Activated naive CD8-positive, alpha-beta T cell (primary cell): ENCODE measurements around the gene PPP1R3E.

Source experiments
- H3K27ac Mint-ChIP-seq: one replicate; pipeline ENCODE4 v1.8.0; 2021; ENCODE audit warnings: mixed read lengths
- H3K27me3 Mint-ChIP-seq: one replicate; pipeline ENCODE4 v1.8.0; 2021; ENCODE audit warnings: mixed read lengths
- H3K36me3 Mint-ChIP-seq: one replicate; pipeline ENCODE4 v1.8.0; 2021; ENCODE audit warnings: mixed read lengths
- H3K4me1 Mint-ChIP-seq: one replicate; pipeline ENCODE4 v1.8.0; 2021; ENCODE audit warnings: low read depth, mixed read lengths
- H3K4me3 Mint-ChIP-seq: one replicate; pipeline ENCODE4 v1.8.0; 2021; ENCODE audit warnings: mild to moderate bottlenecking, mixed read lengths
- H3K9me3 Mint-ChIP-seq: one replicate; pipeline ENCODE4 v1.8.0; 2021; ENCODE audit warnings: low read depth, mixed read lengths

PPP1R3E gene

DNA sequence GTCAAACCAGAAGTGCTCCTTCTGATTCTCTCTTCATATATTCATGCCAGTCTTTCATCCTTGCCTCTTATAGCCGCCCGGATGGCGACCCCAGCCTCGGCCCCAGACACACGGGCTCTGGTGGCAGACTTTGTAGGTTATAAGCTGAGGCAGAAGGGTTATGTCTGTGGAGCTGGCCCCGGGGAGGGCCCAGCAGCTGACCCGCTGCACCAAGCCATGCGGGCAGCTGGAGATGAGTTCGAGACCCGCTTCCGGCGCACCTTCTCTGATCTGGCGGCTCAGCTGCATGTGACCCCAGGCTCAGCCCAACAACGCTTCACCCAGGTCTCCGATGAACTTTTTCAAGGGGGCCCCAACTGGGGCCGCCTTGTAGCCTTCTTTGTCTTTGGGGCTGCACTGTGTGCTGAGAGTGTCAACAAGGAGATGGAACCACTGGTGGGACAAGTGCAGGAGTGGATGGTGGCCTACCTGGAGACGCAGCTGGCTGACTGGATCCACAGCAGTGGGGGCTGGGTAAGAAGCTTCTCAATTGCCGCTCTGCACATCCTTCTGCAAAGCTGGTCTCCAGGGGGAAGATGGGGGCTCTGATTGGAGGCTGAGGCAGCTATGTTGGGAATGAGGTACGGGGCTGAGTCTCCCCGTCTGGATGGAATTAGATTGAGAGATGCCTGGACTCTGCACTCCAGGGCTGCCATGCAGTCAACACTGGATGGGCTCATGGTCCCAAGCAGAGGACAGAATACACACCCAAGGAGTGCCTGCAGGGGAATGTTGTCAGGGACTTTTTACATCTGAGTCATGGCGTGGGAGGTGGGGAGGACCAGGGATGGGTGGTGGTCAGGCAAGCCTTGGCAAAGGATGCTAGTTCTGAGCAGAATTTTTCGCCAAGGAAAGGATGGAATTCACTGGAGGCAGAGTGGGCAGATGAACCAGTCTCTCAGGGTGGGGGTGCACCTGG is 5.3 kb upstream of the PPP1R3E start:
- H3K27me3 Mint-ChIP-seq: peaks cover 13% of the 10 kb centered on the region
- no peaks in the 10 kb centered on the region for H3K36me3 Mint-ChIP-seq
- H3K27ac Mint-ChIP-seq: no peak overlapping the region
- no peak overlapping the region for H3K4me3 Mint-ChIP-seq
- no peaks in the 10 kb centered on the region for H3K9me3 Mint-ChIP-seq
- peaks cover 2% of the 10 kb centered on the region for H3K4me1 Mint-ChIP-seq

DNA sequence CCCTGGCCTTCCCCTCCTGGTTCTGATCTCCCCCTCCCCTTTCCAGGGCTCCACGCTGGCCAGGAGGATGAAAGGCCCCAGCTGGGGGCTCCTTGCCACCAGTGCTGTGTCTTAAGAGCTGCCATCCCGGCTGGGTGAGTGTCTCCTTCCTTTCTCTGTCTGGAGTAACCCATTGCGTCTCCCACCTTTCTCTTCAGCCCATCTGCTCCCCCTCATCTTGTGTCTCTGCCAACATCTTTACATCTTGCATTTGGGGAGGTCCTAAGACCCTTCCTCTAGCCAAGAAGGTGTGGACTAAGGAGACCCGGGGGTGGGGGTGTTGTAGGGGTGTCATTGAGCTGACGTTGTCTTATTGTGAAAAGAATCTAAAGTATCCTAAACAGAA is 4.5 kb upstream of the PPP1R3E start:
- Mint-ChIP-seq H3K27ac (no peak overlapping the region), H3K27me3 (peaks cover 13% of the 10 kb centered on the region), H3K4me3 (no peak overlapping the region), H3K4me1 (peaks cover 6% of the 10 kb centered on the region), H3K9me3 (no peaks in the 10 kb centered on the region), H3K36me3 (no peaks in the 10 kb centered on the region)

DNA sequence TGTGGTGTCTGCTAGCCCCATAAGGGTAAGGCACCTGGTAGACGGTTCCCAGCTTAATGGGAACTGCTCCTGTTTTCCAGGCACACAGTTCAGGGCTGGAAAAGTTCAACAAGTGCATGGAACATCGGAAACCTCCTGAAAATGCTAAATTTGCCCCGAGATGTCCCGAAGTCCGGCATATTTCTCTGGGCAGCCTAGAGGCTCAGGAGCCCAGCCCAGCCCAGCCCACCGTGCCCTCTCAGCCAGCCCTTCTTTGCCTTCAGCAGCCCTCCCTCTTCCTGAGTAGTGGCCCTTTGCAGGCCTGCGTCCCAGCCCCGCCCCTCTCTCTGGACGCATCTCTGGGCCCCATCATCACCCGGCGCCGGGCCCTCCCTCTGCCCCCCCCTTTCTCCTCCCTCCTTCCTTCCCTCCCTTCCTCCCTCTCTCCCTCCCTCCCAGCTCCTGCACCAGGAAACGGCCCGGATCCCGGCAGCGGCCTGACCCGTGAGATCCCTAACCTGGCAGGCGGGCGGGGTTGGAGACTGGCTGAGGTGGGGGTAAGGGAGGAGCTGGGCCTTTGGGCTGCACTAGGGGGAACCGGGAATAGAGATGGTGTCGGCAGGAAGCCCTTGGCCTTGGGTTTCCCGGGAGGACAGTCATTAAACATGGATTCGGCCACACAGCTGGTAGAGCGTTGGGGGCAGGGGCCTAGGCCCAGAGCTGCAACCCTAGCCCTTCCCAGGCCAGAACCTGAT is 3.9 kb upstream of the PPP1R3E start, which contains the start of gene BCL2L2:
TSS of gene BCL2L2 (plus strand) at position 422 of the 734 bp plus-strand sequence. CDS start 935 bp downstream, outside the sequence.
- Mint-ChIP-seq H3K36me3 (no peaks in the 10 kb centered on the region), H3K27me3 (peaks cover 13% of the 10 kb centered on the region), H3K4me3 (no peak within 1 kb of the TSS), H3K27ac (no peak within 1 kb of the TSS), H3K4me1 (peaks cover 6% of the 10 kb centered on the region), H3K9me3 (no peaks in the 10 kb centered on the region)

DNA sequence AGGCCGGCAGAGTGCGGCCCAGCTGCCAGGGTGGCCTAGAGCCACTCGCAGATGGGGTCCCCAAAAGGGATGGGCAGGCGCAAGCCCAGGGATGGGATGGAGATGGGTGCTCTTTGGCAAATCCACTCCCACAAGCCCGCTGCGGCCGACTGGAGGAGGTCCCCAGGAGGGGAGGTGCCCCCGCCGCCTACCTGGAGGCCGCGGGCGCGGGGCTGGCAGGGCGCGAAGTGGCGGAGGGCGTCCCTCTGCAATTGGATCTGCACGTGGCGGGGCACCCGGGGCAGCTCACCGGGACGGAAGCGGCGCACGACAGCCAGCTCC is 730 bp downstream of the PPP1R3E start:
- Mint-ChIP-seq H3K27ac (peak overlapping the region; percentile 89), H3K27me3 (peaks cover 4% of the 10 kb centered on the region), H3K4me3 (peak overlapping the region; percentile 87), H3K9me3 (no peaks in the 10 kb centered on the region), H3K36me3 (no peaks in the 10 kb centered on the region), H3K4me1 (peaks cover 23% of the 10 kb centered on the region)

DNA sequence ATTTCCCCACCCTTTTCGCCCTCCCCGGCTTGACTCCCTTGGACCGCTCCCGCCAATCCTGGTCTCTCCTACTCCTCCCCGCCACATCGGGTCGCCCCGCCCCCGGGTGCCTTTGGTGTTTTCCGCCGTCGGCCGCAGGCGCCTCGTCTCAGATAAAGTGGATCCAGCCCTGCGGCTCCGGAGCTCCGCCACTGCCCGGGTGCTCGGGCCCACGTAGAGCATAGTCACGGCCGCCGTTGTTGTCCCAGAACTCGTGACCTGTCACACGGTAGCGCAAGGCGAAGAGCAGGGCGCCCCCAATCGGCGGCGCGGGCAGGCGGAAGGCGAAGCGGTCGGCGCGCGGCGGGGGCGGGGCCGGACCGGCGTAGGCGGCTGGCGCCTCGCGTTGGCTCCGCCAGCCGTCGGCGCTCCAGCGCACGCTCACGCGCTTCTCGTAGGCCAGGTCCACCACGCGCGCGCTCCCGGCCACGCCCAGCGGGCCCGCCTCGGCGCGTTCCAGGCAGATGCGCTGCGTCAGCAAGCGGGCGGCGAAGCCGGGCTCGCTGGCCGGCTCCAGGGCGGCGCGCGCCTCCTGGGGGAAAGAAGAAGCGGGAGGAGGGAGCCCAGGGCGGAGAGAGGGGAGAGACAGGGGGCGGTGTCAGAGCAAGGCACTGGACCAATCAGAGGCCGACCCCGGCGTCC is 1.2 kb downstream of the PPP1R3E start:
- Mint-ChIP-seq H3K4me1 (peaks cover 23% of the 10 kb centered on the region), H3K36me3 (no peaks in the 10 kb centered on the region), H3K9me3 (no peaks in the 10 kb centered on the region), H3K27ac (peak overlapping the region; percentile 94), H3K4me3 (peak overlapping the region; percentile 88), H3K27me3 (peaks cover 4% of the 10 kb centered on the region)

DNA sequence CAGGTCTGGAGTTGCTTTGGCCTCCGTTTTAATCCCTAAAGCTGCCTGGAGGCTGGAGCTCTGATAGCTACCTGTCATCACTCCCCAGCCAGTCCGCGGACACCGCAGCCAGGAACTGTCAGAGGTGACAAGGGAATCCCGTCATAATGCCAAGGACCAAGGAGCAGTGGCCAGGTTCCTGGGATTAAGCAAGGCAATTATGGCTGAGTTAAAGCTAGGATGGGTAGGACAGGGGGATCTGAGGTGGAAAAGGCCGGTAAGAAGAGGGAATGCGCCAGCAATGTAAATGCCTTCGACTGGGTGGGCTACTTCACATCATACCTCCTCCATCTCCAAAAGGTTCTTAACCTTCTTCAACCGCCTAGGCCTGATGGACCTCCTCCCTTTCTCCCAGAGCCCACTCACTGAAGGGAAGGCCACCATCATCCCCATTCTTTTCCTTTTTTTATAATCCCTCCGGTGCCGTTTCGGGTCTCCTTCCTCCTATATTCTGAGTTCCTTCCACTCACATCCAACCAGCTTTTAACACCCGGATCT is 1.9 kb downstream of the PPP1R3E start:
- Mint-ChIP-seq H3K27ac (peak overlapping the region; percentile 82), H3K4me1 (peaks cover 23% of the 10 kb centered on the region), H3K27me3 (no peaks in the 10 kb centered on the region), H3K9me3 (no peaks in the 10 kb centered on the region), H3K4me3 (peak overlapping the region; percentile 88), H3K36me3 (no peaks in the 10 kb centered on the region)

DNA sequence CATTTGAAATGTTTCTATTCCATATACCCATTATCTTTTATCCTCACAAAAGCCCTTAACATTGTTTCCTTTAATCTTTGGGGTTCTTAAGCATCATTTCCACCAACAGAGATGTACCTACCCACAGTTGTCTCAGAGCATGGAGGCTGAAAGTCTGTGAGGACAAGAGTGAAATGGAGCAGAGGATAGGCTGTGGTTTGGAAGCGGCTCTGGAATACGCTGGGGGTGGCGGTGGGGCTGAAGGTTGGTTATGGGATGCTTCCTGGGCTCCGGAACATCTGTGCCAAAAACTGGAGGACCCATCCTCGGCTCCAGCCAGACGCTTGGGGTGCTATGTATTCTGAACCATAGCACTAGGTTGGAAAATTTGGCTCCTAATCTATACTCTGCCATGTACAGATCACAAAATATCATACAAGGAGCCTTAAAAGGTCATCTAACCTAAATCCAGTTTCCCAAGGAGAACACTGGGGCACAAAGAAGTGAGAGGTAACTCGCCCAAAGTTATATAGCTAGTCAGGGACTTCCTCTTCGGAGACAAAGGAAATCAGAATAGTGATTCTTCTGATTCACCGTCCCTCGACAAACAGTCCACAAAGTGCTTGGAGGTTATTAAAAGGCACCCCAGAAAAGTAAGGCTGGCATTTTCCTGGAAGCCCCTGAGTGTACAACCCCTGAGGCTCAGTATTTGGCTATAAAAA is 2.5 kb downstream of the PPP1R3E start:
- H3K27ac Mint-ChIP-seq: peak overlapping the region; percentile 82
- peak overlapping the region; percentile 88 for H3K4me3 Mint-ChIP-seq
- no peaks in the 10 kb centered on the region for H3K27me3 Mint-ChIP-seq
- H3K36me3 Mint-ChIP-seq: no peaks in the 10 kb centered on the region
- no peaks in the 10 kb centered on the region for H3K9me3 Mint-ChIP-seq
- H3K4me1 Mint-ChIP-seq: peaks cover 27% of the 10 kb centered on the region

DNA sequence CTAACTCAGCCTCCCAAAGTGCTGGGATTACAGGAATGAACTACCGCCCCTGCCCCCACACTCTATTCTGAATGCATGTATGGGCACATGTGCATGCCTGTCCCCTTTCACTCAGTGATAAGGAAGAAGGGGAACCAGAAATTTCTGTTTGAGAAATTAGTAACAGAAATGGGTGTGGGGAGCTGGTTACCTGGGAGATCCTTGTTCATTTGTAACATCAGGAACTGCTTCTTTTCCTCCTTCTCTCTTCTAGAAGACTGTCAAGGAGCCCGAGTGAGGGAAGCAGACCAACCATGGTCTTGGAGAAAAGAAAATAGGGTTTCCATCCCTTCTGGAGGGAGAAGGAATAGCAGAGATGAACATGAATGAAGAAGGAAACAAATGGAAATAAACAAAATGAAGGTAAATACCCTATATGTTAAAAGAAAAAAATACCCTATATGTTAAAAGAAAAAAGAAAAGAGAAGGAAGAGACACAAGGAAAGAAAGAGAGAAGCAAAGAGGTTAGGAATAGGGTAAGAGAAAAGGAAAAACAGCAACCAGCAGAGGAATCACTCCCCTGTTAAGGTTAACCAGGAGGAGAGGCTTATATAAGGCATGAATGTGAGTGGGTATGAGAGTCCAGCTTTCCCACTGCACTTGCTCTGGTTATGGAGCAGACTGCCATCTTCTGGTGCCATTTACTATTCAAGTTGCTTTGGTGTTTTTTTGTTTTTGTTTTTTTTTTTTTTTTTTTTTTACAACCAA is 3.3 kb downstream of the PPP1R3E start:
- H3K27ac Mint-ChIP-seq: peak overlapping the region; percentile 9
- peak overlapping the region; percentile 88 for H3K4me3 Mint-ChIP-seq
- no peaks in the 10 kb centered on the region for H3K9me3 Mint-ChIP-seq
- H3K27me3 Mint-ChIP-seq: no peaks in the 10 kb centered on the region
- H3K4me1 Mint-ChIP-seq: peaks cover 34% of the 10 kb centered on the region
- H3K36me3 Mint-ChIP-seq: no peaks in the 10 kb centered on the region

DNA sequence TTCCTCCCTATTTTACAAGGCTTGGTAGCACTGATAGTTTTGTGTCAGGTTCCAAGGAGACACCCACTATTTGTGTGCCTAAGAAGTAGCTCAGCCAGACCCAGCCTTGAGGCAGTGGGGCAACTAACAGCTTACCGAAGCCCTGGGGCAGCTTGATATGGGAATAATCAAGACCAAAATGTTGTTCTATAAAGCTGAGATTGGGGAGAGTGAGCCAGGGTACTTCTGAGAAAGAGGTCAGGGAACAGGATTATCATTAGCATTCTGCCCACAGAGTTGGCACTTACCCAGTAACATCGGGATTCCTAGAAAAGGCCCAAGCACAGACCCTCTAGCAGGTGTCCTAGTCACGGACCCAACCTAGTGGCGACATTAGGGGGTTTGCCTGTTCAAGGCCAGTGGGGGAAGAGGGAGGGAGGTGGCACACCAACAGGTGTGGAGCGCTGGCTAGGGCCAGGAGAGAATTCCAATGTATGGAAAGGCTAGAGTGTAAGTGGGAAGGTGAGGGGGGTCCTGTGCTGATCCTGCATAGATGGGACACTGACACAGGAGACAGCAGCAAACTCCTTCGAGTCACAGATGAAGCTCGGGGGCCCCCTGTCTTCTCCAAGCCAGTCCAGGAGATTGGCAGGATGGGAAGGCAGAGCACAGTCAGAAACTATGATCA is 4.9 kb downstream of the PPP1R3E start:
- Mint-ChIP-seq H3K27ac (peak overlapping the region; percentile 50), H3K9me3 (no peaks in the 10 kb centered on the region)

DNA sequence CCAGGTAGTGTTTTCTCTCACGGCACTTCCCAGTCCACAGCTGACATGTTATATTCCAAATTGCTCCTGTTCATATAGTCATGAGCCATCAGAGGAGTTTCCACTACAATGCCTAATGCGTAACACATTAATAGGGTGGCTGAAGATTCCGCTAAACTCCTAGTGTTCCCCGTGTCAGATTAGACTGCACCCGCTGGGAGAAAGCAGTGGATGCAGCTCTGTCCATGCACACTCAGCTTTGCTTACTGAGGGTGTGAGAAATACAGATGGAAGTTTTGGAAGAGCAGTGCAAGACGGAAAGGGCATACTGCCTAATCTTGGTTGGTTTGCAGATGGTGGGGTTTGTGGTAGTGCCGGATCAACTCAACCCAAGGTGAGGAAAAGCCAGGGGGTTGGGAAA is 5.6 kb downstream of the PPP1R3E start:
- Mint-ChIP-seq H3K27ac (peak overlapping the region; percentile 46), H3K27me3 (no peaks in the 10 kb centered on the region), H3K4me1 (peaks cover 35% of the 10 kb centered on the region), H3K4me3 (no peak overlapping the region), H3K9me3 (no peaks in the 10 kb centered on the region), H3K36me3 (no peaks in the 10 kb centered on the region)

More for the DNA sequence above, 4.9 kb downstream of the PPP1R3E start:
- Mint-ChIP-seq H3K27me3 (no peaks in the 10 kb centered on the region), H3K4me3 (no peak overlapping the region), H3K36me3 (no peaks in the 10 kb centered on the region), H3K4me1 (peaks cover 38% of the 10 kb centered on the region)

DNA sequence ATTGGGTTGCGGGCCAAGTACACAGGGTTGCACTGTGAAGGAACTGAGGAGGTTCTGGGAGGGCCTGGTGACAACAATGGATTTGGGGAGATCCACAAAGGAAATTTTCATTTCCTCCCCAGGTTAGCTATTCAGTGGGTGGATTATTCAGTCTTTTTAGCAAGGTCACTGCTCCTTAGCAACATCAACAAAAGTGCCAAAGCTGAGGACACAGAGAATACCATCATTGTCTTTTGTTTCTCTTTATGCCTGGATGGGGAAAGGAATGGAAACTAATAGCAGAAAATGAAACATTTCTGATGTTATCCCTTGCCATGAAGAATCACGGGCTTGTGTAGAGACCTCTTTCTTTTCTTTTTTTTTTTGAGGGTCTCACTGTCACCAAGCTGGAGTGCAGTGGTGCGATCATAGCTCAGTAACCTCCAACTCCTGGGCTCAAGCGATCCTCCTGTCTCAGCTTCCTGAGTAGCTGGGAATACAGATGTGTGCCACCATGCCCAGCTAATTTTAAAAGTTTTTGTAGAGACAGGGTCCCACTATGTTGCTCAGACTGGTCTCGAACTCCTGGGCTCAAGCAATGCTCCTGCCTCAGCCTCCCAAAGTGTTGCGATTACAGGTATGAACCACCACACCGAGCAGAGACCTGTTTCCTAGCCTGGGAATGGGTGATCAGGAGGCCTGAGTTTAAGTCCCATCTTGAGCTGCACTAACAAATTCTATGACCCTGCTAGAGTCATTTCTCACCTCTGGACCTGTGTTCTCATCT is 6.5 kb downstream of the PPP1R3E start:
- H3K27me3 Mint-ChIP-seq: no peaks in the 10 kb centered on the region
- no peak overlapping the region for H3K27ac Mint-ChIP-seq
- no peaks in the 10 kb centered on the region for H3K9me3 Mint-ChIP-seq
- H3K4me1 Mint-ChIP-seq: peaks cover 35% of the 10 kb centered on the region
- no peak overlapping the region for H3K4me3 Mint-ChIP-seq
- H3K36me3 Mint-ChIP-seq: no peaks in the 10 kb centered on the region

DNA sequence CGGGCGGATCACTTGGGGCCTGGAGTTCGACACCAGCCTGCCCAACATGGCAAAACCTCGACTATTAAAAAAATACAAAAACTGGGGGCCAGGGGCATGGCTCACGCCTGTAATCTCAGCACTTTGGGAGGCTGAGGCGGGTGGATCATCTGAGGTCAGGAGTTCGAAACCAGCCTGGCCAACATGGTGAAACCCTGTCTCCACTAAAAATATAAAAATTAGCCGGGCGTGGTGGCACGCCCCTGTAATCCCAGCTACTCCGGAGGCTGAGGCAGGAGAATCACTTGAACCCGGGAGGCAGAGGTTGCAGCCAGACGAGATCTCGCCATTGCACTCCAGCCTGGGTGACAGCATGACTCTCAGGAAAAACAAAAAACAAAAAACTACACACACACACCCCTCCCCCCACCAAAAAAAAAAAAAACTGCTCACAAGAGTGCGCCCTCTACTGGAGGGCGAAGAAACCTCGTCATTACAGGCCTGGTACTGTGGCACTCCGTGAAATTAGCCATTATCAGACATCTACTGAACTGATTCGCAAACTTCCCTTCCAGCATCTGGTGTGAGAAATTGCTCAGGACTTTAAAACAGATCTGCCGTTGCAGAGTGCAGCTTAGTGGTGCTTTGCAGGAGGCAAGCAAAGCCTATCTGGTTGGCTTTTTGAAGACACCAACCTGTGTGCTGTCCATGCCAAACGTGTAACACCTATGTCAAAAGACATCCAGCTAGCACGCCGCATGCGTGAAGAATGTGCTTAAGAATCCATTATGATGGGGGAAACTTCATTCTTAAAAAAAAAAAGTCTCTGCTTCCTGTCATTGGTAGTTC is 7.7 kb downstream of the PPP1R3E start:
- peak overlapping the region; percentile 34 for H3K4me3 Mint-ChIP-seq
- no peaks in the 10 kb centered on the region for H3K9me3 Mint-ChIP-seq
- peaks cover 29% of the 10 kb centered on the region for H3K4me1 Mint-ChIP-seq
- H3K27me3 Mint-ChIP-seq: no peaks in the 10 kb centered on the region
- H3K27ac Mint-ChIP-seq: no peak overlapping the region
- no peaks in the 10 kb centered on the region for H3K36me3 Mint-ChIP-seq
